Ishikawa (cell line): ENCODE data around the gene AIPL1.

Experiments used
- CEBPB ChIP-seq: IDR thresholded peaks from 2 replicates; pipeline ENCODE4 v1.6.1; 2012
- EGR1 ChIP-seq: IDR thresholded peaks from 2 replicates; pipeline ENCODE4 v1.6.1; 2012
- EP300 ChIP-seq: IDR thresholded peaks from 2 replicates; pipeline ENCODE4 v1.6.1; 2012; ENCODE audit warnings: borderline replicate concordance
- FOXM1 ChIP-seq: IDR thresholded peaks from 2 replicates; pipeline ENCODE4 v1.6.1; 2012; ENCODE audit warnings: low read depth, borderline replicate concordance
- NFIC ChIP-seq: IDR thresholded peaks from 2 replicates; pipeline ENCODE4 v1.6.1; 2012
- RAD21 ChIP-seq: IDR thresholded peaks from 2 replicates; pipeline ENCODE4 v1.6.1; 2012; ENCODE audit warnings: low read depth
- TAF1 ChIP-seq: IDR thresholded peaks from 2 replicates; pipeline ENCODE4 v1.6.1; 2012; ENCODE audit warnings: low read depth, mild to moderate bottlenecking
- TEAD4 ChIP-seq: IDR thresholded peaks from 2 replicates; pipeline ENCODE4 v1.6.1; 2012
- YY1 ChIP-seq: IDR thresholded peaks from 2 replicates; pipeline ENCODE4 v1.6.1; 2012; ENCODE audit warnings: low read depth
- TF ChIP-seq, protein P1 (sequence below): IDR thresholded peaks from 2 replicates; pipeline ENCODE4 v1.6.1; 2012; ENCODE audit warnings: low read depth, mild to moderate bottlenecking
- TF ChIP-seq, protein P2 (sequence below): IDR thresholded peaks from 2 replicates; pipeline ENCODE4 v1.6.1; 2012

DNA sequence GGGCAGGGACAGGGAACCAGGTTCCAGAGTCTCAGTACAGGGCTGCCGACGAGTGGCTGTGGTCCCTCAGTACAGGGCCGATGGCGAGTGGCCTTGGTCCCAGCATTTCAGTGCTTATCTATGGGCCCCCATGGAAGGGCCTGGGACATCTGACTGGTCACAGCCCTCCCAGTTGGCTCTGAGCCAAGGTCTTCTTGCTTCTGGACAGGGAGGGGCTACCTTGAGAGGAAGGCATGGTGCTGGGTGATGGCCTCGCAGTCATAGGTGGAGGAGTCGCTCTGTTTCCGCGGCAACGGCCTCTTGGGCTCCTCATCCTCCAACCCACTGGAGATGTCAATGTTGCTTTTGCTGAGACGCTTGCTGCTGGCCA lies 41.9 kb upstream of the AIPL1 start:
- TF ChIP-seq TEAD4 (no peak), RAD21 (no peak), CEBPB (no peak), NFIC (peak; percentile 50; the same call in 1 of the 2 replicates), EP300 (no peak), YY1 (no peak), TAF1 (no peak), EGR1 (no peak), FOXM1 (no peak)
- TF ChIP-seq, protein P1, sequence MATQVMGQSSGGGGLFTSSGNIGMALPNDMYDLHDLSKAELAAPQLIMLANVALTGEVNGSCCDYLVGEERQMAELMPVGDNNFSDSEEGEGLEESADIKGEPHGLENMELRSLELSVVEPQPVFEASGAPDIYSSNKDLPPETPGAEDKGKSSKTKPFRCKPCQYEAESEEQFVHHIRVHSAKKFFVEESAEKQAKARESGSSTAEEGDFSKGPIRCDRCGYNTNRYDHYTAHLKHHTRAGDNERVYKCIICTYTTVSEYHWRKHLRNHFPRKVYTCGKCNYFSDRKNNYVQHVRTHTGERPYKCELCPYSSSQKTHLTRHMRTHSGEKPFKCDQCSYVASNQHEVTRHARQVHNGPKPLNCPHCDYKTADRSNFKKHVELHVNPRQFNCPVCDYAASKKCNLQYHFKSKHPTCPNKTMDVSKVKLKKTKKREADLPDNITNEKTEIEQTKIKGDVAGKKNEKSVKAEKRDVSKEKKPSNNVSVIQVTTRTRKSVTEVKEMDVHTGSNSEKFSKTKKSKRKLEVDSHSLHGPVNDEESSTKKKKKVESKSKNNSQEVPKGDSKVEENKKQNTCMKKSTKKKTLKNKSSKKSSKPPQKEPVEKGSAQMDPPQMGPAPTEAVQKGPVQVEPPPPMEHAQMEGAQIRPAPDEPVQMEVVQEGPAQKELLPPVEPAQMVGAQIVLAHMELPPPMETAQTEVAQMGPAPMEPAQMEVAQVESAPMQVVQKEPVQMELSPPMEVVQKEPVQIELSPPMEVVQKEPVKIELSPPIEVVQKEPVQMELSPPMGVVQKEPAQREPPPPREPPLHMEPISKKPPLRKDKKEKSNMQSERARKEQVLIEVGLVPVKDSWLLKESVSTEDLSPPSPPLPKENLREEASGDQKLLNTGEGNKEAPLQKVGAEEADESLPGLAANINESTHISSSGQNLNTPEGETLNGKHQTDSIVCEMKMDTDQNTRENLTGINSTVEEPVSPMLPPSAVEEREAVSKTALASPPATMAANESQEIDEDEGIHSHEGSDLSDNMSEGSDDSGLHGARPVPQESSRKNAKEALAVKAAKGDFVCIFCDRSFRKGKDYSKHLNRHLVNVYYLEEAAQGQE = no peak
- TF ChIP-seq, protein P2, sequence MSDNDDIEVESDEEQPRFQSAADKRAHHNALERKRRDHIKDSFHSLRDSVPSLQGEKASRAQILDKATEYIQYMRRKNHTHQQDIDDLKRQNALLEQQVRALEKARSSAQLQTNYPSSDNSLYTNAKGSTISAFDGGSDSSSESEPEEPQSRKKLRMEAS = no peak
